Renal cortex interstitium (tissue), 11 donors: ENCODE measurements around the gene RNF41. TPM values are rescaled to one million over a fixed set of nuclear protein-coding genes. Genes with fewer than 3 reads are reported as not detected.
"Not testable (repeated sequence)": the region's sequence is repeated elsewhere in the genome, so short reads cannot be mapped to it uniquely, and the experiment has no call there.

Experiments
- DNase-seq, 11 donors: peaks; one replicate each; pipeline ENCODE4 v3.0.0-alpha.2; 2013; ENCODE audit warnings: low read depth in 9 of 11, low spot score in 4 of 11; ENCODE audit errors: extremely low read depth in 1 of 11
- polyA plus RNA-seq, 3 donors: library from polyadenylated mRNA; unstranded; fragments of 120-200 nt; gene quantifications; one replicate each; pipeline ENCODE4 v1.2.1, GENCODE V29; 2013; ENCODE audit not compliant: insufficient read length in 3 of 3

RNF41 gene
- polyA plus RNA-seq, 3 donors, result 43.4 to 44.4 (median 44.1) TPM

DNA sequence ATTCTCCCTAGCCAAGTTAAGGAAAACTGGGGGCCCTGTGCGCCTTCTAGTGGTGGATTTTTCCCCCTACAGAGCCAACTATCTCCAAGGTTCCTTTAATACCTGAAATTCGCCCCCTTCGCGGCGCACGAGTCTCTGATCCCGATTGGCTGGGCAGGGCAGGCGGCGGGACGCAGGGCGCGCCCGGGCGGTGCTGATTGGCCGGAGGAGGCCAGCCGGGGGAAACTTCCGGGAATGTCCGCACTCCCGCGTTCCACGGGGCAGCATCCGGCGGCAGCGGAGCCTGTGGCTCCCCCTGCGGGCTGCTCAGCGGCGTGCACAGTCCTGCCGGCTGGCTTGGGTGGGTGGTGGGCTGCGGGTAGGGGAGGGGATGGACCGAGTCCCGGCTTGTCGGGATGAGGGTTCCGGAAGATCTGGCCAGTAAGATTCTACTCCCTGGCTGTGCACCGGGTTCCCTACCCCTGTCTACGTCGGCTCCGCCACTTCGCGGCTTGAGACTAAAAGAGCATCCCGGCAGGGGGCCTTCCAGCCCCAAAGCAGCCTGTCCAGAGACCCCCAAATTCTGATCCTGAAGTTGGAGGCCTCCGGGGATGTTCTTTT lies 2.5 kb upstream of the RNF41 start, which contains the start of gene NABP2:
Gene NABP2 (plus strand): TSS at position 241 of the 600 bp plus-strand sequence. CDS start 515 bp downstream, outside the sequence.
- peak; percentile 93 to 98 (median 96) for DNase-seq

DNA sequence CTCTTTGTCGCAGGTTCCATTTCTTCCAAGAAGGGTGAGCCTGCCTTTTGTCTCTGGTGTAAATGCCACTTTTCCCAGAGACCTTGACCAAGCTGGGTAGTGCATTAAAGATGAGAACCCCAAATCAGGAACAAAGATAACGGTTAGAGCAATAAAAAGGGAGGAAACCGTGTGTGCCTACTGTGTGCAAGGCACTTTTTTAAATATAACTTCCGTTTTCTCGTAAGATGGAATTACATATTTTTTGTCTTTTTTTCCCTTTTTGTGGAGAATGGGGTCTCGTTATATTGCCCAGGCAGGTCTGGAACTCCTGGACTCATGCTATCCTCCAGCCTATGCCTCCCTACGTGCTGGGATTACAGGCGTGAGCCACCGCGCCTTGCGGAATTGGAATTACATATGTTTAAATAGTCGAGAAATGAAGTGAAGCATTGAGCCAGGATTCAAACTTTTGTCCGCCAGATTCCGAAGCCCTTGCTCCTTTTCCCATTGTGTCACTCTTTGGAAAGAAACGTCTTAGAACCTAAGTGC lies 1.9 kb upstream of the RNF41 start:
- DNase-seq, result no peak

DNA sequence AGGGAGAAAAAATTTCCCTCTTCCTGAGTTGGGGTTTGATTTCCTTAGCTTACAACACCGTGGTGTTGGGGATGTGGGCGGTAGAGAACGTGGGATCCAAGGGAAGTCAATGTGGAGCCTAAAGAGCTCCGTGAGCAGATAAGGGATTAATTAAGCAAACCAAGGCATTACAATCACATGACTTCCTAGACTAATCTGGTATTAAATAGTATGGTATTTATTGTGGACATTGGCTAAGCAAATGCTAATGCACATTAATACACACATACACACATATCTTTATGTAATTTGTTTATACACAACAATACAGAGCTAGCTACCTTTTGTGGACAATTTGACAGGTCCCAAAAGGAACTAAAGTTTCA lies 791 bp upstream of the RNF41 start:
- no peak for DNase-seq

- DNase-seq, result peak in 6 of 11 donors; percentile 55 to 73 (median 61)
These were observed 428 bp downstream of the RNF41 start for GRCh38 chr12:56221232-56221756.

GRCh38 chr12:56220611-56221231 lies 1.0 kb downstream of the RNF41 start:
- no peak for DNase-seq

DNA sequence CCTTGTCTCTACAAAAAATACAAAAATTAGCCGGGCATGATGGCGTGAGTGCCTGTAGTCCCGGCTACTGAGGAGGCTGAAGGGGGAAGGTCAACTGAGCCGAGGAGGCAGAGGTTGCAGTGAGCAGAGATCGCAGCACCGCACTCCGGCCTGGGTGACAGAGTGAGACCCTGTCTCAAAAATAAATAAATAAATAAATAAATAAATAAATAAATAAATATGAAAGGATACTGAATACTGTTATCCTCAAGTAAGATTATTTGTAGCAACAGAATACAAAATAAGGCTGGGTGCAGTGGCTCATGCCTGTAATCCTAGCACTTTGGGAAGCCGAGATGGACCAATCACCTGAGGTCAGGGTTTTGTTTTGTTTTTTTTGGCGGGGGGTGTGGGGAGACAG lies 1.9 kb downstream of the RNF41 start:
- DNase-seq, result no peak

DNA sequence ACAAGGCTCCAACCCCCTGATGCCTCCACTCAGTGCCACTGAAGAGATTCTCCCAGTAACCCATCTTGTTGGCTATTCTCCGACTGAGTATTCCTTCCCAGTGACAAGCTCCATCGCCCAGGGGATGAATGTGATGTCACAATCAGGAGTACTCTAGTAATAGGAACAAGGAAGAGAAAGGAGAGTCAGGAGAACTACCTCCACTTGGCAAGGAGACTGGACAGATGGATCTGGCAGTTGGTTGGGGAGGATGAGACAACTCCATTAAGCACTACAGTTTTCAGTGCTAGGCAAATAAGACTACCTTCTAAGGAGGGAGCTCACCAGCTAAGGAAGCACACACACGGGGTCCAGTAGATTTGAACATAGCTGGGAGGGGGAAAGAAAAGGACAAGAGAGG lies 5.3 kb downstream of the RNF41 start:
- no peak for DNase-seq

- DNase-seq, result no peak
These were observed 7.8 kb downstream of the RNF41 start for GRCh38 chr12:56213878-56214277.

DNA sequence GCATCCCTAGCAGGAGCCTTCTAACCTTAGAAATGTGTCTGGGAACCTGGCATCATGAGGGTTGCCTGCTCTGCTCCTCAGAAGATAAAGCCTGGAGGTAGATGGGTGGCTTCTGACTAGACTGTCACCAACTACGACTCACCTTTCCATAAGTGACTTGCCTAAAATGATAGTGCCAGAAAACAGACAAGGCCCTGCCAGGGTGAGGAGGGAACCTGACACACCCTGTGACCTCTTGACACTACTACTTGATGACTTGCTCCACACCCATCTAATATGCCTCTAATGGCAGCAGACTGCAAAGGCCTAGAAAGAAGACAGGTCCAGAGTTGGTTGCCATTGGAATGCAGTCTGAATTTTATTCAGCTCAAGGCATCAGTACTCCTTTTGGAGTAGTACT lies 9.4 kb downstream of the RNF41 start:
- no peak for DNase-seq

GRCh38 chr12:56208006-56208405 lies 13.7 kb downstream of the RNF41 start:
- no peak for DNase-seq

DNA sequence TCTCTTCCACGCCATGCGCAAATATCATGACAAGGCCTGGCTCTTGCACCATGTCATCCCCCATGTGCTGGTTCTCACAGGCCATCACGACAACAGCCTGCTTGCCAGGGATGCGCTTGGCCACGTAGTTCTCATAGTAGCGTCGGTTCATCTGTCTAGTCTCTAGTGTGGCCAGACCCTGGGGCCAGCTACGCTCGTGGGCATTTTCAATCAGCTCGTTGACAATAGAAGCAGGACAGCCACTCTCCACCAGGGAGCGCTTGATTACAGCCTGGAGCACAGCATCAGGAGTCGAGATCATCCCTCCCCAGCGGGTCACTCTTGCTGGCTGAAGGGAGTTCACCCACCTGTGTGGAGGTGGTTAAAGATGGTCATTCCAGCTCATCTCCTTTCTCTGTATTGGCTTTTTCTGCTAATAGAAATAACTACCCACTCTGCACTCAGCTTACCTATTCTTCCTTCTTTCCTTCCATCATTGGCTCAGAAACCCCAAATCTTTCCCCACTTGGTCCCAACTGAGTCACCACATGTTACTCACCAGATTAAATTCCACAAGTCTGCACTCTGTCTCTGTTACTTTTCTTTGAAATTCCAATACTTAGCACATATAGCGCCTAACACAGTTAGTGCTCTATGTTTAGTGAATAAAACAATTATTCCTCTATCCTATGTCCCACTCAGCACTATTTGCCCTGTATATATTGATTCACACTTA lies 15.1 kb downstream of the RNF41 start:
- no peak for DNase-seq

DNA sequence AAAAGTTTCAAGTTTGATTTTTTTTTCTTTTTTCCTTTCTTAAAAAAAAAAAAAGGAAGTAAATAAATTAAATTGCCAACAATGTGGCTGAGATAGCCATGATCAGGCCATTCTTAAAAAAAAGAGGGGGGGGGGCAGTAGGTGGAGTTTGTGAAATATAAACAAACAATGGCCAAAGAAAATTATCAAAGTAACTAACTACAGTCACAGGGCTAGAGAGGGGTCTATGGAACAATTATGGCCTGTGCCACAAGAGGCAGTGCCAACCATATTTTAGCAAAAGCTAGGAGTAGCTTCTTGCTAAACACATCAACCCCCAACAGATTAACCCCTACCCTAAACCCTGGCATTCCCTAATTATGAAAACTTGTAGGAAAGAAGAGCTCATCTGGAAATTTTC lies 16.3 kb downstream of the RNF41 start:
- no peak for DNase-seq

DNA sequence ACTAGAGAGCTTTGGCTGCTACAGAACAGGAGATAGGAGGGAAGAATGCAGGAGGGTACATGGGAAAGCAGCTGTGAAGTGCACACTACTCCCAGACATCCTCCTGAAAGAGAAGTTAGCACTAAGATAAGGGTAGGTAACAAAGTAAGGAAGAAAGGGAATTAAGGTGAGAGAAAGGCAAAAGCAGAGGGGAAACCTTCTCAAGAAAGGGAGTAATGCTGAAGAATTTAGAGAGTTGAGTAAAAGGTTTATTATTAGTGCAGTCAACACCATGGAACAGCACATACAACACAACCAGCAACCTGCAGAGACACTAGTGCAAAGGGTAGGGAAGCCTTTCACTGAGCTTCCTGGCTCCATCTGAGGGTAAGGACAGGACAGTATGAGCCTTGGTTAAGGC lies 17.4 kb downstream of the RNF41 start:
- DNase-seq, result no peak

GRCh38 chr12:56202838-56203237 lies 18.9 kb downstream of the RNF41 start:
- DNase-seq, result no peak

DNA sequence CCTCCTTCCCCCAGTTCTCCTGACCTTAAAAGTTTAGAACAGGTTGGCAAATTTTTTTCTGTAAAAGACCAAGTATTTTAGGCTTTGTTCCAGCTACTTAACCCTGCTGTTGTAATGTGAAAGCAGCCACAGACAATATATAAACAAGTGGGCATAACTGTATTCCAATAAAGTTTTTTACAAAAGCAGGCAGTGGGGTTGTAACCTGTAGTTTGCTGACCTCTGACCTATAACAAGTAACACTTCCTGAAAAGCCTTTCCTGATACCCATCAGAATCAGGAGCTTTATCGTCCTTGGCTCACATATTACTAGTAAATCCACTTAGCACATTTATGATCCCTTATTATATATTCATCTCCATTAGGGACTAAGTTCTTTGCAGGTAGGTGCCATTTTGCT lies 19.4 kb downstream of the RNF41 start:
- no peak for DNase-seq

GRCh38 chr12:56198836-56199235 lies 22.9 kb downstream of the RNF41 start:
- no peak for DNase-seq

DNA sequence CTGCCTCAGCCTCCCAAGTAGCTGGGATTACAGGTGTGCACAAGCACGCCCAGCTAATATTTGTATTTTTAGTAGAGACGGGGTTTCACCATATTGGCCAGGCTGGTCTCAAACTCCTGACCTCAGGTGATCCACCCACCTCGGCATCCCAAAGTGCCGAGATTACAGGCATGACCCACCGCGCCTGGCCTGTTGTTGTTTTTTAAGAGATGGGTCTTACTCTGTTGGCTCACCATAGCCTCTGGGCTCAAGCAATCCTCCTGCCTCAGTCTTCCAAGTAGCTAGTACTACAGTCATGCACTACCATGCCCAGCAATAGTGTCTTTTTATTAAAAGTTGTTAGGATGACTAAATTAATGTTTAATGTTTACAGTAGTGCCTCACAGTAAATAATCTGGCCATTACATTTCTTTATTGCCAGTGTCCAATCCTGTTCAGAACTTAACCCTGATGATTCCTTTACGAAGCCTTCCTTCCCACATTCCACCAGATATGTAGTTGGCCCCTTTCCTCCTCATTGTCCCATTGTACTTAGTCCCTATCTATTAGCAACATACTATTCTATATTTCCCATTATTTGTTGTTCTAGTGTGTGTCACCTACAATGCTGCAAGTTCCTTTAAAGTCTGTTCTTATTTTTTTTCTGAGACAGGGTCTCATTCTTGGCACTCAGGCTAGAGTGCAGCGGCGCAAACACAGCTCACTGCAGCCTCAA lies 23.6 kb downstream of the RNF41 start:
- DNase-seq, result no peak

DNA sequence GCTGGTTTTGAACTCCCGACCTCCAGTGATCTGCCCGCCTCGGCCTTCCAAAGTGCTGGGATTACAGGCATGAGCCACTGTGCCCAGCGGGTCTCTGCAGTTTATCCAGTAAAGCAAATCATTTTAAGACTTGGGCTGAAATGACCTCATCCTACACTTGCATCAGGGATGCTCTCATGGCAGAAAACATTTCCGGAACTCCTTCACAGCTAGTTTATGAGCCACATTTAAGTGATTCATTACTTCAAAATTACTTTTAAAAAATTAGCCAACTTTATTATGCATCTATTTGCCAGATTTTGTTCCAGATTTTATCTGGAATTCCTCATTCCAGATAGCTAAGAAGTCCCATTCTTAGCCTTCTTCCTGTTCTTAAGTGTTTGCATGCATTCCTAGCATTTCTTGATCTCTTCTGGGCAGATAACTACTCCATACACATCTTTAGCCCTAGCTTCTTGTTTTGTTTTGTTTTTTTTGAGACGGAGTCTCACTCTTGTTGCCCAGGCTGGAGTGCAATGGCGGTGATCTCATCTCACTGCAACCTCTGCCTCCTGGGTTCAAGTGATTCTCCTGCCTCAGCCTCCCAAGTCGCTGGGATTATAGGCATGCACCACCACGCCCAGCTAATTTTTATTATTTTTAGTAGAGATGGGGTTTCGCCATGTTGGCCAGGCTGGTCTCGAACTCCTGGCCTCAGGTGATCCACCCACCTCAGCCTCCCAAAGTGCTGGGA lies 24.7 kb downstream of the RNF41 start:
- DNase-seq, result not testable (repeated sequence)
